ENCODE results near the gene ANKRD16. TPM values are rescaled to one million over a fixed set of nuclear protein-coding genes. Genes with fewer than 3 reads are reported as not detected.
A peak's percentile ranks its signal among the peaks of the same experiment; 100 is the strongest.

Gene ANKRD16
- total and polyA plus RNA-seq, 2 experiments from 2014 or later: 6.4 to 16.1 TPM

DNA sequence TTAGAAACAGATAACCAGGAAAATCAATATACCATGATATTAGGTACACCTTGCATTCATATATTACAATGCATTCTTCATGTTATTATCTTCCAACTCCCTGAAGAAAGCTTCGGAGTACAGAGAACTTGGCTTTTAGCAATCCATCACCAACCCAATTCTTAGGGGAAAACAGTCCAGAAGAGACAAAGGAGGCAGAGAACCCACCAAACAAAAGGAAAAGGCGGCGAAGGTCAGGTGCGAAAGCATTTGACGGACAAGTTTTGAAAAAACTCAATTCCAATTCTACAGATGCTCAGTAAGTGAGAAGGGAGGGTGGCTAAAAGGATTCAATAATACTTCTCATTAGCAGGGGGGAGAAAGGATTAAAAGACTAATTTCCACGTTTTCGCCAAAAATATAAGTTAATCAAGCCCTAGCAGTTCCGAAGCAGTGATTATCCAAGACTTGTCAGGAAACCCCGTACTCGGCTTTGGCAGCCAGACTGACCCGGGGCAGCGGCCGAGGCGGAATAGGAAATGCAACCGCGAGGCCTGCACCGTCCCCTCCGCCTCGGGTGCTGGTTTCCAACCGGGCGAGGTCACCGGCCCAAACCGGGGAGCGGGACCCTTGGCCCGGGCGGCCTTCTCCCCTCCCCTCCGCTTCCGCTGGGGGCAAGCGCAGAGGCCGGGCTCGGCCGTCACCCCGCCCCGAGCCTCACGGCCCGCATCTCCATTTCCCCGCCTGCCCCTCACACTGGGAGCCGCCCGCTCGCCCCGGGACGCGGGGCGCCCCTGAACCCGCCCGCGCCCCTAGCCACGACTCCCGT lies 77.2 kb downstream of the ANKRD16 start:
- H3K27me3 Mint-ChIP-seq (ENCODE audit: insufficient read depth, low read depth, poor library complexity): peaks cover 6% of the 10 kb centered on the region
- peaks cover 41% of the 10 kb centered on the region for H4K20me1 ChIP-seq (replicated peaks; ENCODE audit: insufficient read depth)
- peak overlapping the region; percentile 87 for H3K4me2 ChIP-seq
- peaks cover 25% of the 10 kb centered on the region for H3K36me3 Mint-ChIP-seq (ENCODE audit: low read depth)
- no peak overlapping the region for H2AFZ ChIP-seq
- peak overlapping the region; percentile 94 for H3K27ac Mint-ChIP-seq
- H3K27me3 ChIP-seq (ENCODE audit: insufficient read depth): no peaks in the 10 kb centered on the region
- H3K4me3 Mint-ChIP-seq: peak overlapping the region; percentile 90
- DNase-seq (ENCODE audit: low spot score): peak; percentile 59
- peak; percentile 70 for ATAC-seq
- peak overlapping the region; percentile 99 for H3K27ac ChIP-seq (ENCODE audit: low read depth)
- no peaks in the 10 kb centered on the region for H3K9me3 Mint-ChIP-seq
- H3K9me2 ChIP-seq (ENCODE audit: insufficient read depth): no peaks in the 10 kb centered on the region; the same call in 1 of the 2 replicates
- TF ChIP-seq ETS1 (IDR thresholded peaks at IDR 0.05) (no peak), ZNF462 (CRISPR knock-in tag; IDR thresholded peaks at IDR 0.05) (no peak), CREB1 (CRISPR knock-in tag; IDR thresholded peaks at IDR 0.05; ENCODE audit: low read depth) (no peak), JUNB (IDR thresholded peaks at IDR 0.05; ENCODE audit: unreplicated experiment) (no peak), ZNF114 (CRISPR knock-in tag; IDR thresholded peaks at IDR 0.05) (no peak), NANOG (IDR thresholded peaks at IDR 0.05; ENCODE audit: borderline replicate concordance) (no peak), CTCF (conservative IDR thresholded peaks at IDR 0.05; ENCODE audit: low read depth in 2 of 2) (no peak), ZNF331 (CRISPR knock-in tag; IDR thresholded peaks at IDR 0.05; ENCODE audit: low read depth) (no peak), REST (IDR thresholded peaks at IDR 0.05; ENCODE audit: unreplicated experiment) (no peak), EZH2 (IDR thresholded peaks at IDR 0.05; ENCODE audit: low read depth, unreplicated experiment) (no peak), EZH2phosphoT487 (IDR thresholded peaks at IDR 0.05; ENCODE audit: unreplicated experiment) (no peak), POLR2AphosphoS5 (IDR thresholded peaks at IDR 0.05; ENCODE audit: low read depth) (no peak)
- no peaks in the 10 kb centered on the region for H3K36me3 ChIP-seq (ENCODE audit: insufficient read depth)
- peaks cover 25% of the 10 kb centered on the region for H3K4me1 ChIP-seq (ENCODE audit: insufficient read depth)
- peaks cover 28% of the 10 kb centered on the region for H3K4me1 Mint-ChIP-seq
- H3K79me2 ChIP-seq (replicated peaks; ENCODE audit: insufficient read depth): peaks cover 65% of the 10 kb centered on the region
- peak overlapping the region; percentile 73 for H3K4me3 ChIP-seq
- H3F3A ChIP-seq (replicated peaks; ENCODE audit: low read depth): no peaks in the 10 kb centered on the region

Data from GM23338 (cell line).